ENCODE results near the gene ERCC5.

The ERCC5 gene

GRCh38 chr13:102877303-102877702 is 31.5 kb downstream of the ERCC5 start:
- TF ChIP-seq TAF1 (IDR thresholded peaks at IDR 0.05; ENCODE audit: low read depth, low read length) (no peak), POLR2A (IDR thresholded peaks at IDR 0.05; ENCODE audit: low read depth, low read length) (no peak), SPI1 (IDR thresholded peaks at IDR 0.05; ENCODE audit: low read depth, low read length) (no peak), POU2F2 (IDR thresholded peaks at IDR 0.05; ENCODE audit: low read depth, low read length) (no peak), PAX5 (IDR thresholded peaks at IDR 0.05; ENCODE audit: insufficient read depth, low read length, severe bottlenecking) (no peak), POLR2AphosphoS5 (IDR thresholded peaks at IDR 0.05; ENCODE audit: low read depth, low read length) (no peak)
- no peak for FAIRE-seq
- DNase-seq (ENCODE audit: insufficient read length, low spot score) = no peak

GRCh38 chr13:102878481-102878880 is 32.6 kb downstream of the ERCC5 start:
- TF ChIP-seq POLR2AphosphoS5 (IDR thresholded peaks at IDR 0.05; ENCODE audit: low read depth, low read length) (no peak), TAF1 (IDR thresholded peaks at IDR 0.05; ENCODE audit: low read depth, low read length) (no peak), POU2F2 (IDR thresholded peaks at IDR 0.05; ENCODE audit: low read depth, low read length) (no peak), PAX5 (IDR thresholded peaks at IDR 0.05; ENCODE audit: insufficient read depth, low read length, severe bottlenecking) (no peak), POLR2A (IDR thresholded peaks at IDR 0.05; ENCODE audit: low read depth, low read length) (no peak), SPI1 (IDR thresholded peaks at IDR 0.05; ENCODE audit: low read depth, low read length) (no peak)
- no peak for DNase-seq (ENCODE audit: insufficient read length, low spot score)
- FAIRE-seq = no peak

GRCh38 chr13:102879793-102880499 is 34.1 kb downstream of the ERCC5 start:
- TF ChIP-seq POLR2A (IDR thresholded peaks at IDR 0.05; ENCODE audit: low read depth, low read length) = no peak
- TF ChIP-seq POU2F2 (IDR thresholded peaks at IDR 0.05; ENCODE audit: low read depth, low read length) = no peak
- TF ChIP-seq PAX5 (IDR thresholded peaks at IDR 0.05; ENCODE audit: insufficient read depth, low read length, severe bottlenecking) = no peak
- no peak for TF ChIP-seq TAF1 (IDR thresholded peaks at IDR 0.05; ENCODE audit: low read depth, low read length)
- no peak for TF ChIP-seq SPI1 (IDR thresholded peaks at IDR 0.05; ENCODE audit: low read depth, low read length)
- no peak for TF ChIP-seq POLR2AphosphoS5 (IDR thresholded peaks at IDR 0.05; ENCODE audit: low read depth, low read length)
- DNase-seq (ENCODE audit: insufficient read length, low spot score) = no peak
- FAIRE-seq = no peak

- no peak for TF ChIP-seq POU2F2 (IDR thresholded peaks at IDR 0.05; ENCODE audit: low read depth, low read length)
- TF ChIP-seq SPI1 (IDR thresholded peaks at IDR 0.05; ENCODE audit: low read depth, low read length) = no peak
- TF ChIP-seq PAX5 (IDR thresholded peaks at IDR 0.05; ENCODE audit: insufficient read depth, low read length, severe bottlenecking) = no peak
- no peak for TF ChIP-seq POLR2A (IDR thresholded peaks at IDR 0.05; ENCODE audit: low read depth, low read length)
- no peak for TF ChIP-seq TAF1 (IDR thresholded peaks at IDR 0.05; ENCODE audit: low read depth, low read length)
- no peak for TF ChIP-seq POLR2AphosphoS5 (IDR thresholded peaks at IDR 0.05; ENCODE audit: low read depth, low read length)
- DNase-seq (ENCODE audit: insufficient read length, low spot score) = no peak
- FAIRE-seq = no peak
Measured at GRCh38 chr13:102881819-102882686, 36.2 kb downstream of the ERCC5 start.

- DNase-seq (ENCODE audit: insufficient read length, low spot score) (no peak), FAIRE-seq (no peak)
- no peak for TF ChIP-seq PAX5 (IDR thresholded peaks at IDR 0.05; ENCODE audit: insufficient read depth, low read length, severe bottlenecking)
- no peak for TF ChIP-seq POU2F2 (IDR thresholded peaks at IDR 0.05; ENCODE audit: low read depth, low read length)
- no peak for TF ChIP-seq POLR2AphosphoS5 (IDR thresholded peaks at IDR 0.05; ENCODE audit: low read depth, low read length)
- TF ChIP-seq POLR2A (IDR thresholded peaks at IDR 0.05; ENCODE audit: low read depth, low read length) = no peak
- TF ChIP-seq SPI1 (IDR thresholded peaks at IDR 0.05; ENCODE audit: low read depth, low read length) = no peak
- no peak for TF ChIP-seq TAF1 (IDR thresholded peaks at IDR 0.05; ENCODE audit: low read depth, low read length)
Measured at GRCh38 chr13:102892503-102892902, 46.7 kb downstream of the ERCC5 start.

GRCh38 chr13:102897371-102898138 is 51.7 kb downstream of the ERCC5 start:
- no peak for DNase-seq (ENCODE audit: insufficient read length, low spot score)
- FAIRE-seq = no peak
- TF ChIP-seq POLR2AphosphoS5 (IDR thresholded peaks at IDR 0.05; ENCODE audit: low read depth, low read length) (no peak), SPI1 (IDR thresholded peaks at IDR 0.05; ENCODE audit: low read depth, low read length) (no peak)

GRCh38 chr13:102900193-102900608 is 54.4 kb downstream of the ERCC5 start:
- TF ChIP-seq POLR2A (IDR thresholded peaks at IDR 0.05; ENCODE audit: low read depth, low read length) (no peak), PAX5 (IDR thresholded peaks at IDR 0.05; ENCODE audit: insufficient read depth, low read length, severe bottlenecking) (no peak), POU2F2 (IDR thresholded peaks at IDR 0.05; ENCODE audit: low read depth, low read length) (no peak), SPI1 (IDR thresholded peaks at IDR 0.05; ENCODE audit: low read depth, low read length) (no peak), TAF1 (IDR thresholded peaks at IDR 0.05; ENCODE audit: low read depth, low read length) (no peak), POLR2AphosphoS5 (IDR thresholded peaks at IDR 0.05; ENCODE audit: low read depth, low read length) (no peak)
- no peak for DNase-seq (ENCODE audit: insufficient read length, low spot score)
- FAIRE-seq = peak; percentile 13

GRCh38 chr13:102901056-102901455 is 55.2 kb downstream of the ERCC5 start:
- no peak for TF ChIP-seq SPI1 (IDR thresholded peaks at IDR 0.05; ENCODE audit: low read depth, low read length)
- TF ChIP-seq PAX5 (IDR thresholded peaks at IDR 0.05; ENCODE audit: insufficient read depth, low read length, severe bottlenecking) = no peak
- no peak for TF ChIP-seq POU2F2 (IDR thresholded peaks at IDR 0.05; ENCODE audit: low read depth, low read length)
- TF ChIP-seq TAF1 (IDR thresholded peaks at IDR 0.05; ENCODE audit: low read depth, low read length) = no peak
- no peak for TF ChIP-seq POLR2A (IDR thresholded peaks at IDR 0.05; ENCODE audit: low read depth, low read length)
- TF ChIP-seq POLR2AphosphoS5 (IDR thresholded peaks at IDR 0.05; ENCODE audit: low read depth, low read length) = no peak
- no peak for DNase-seq (ENCODE audit: insufficient read length, low spot score)
- no peak for FAIRE-seq

Measured in GM12891 (cell line).